ENCODE measurements around the gene TOM1. TPM values are rescaled to one million over a fixed set of nuclear protein-coding genes. Genes with fewer than 3 reads are reported as not detected.

TOM1 gene
- total and polyA plus RNA-seq, 2 of the 13 experiments (the other 11 are each of a cell fraction or from before 2014, with no cell fraction given) = 30.8 to 87.3 TPM

- TF ChIP-seq HOXA3 (CRISPR knock-in tag; IDR thresholded peaks at IDR 0.05) (0 out of 2 replicates have a peak, but pooled peaks have one; percentile 17), ZXDC (CRISPR knock-in tag; IDR thresholded peaks at IDR 0.05) (no peak), HDAC1 (CRISPR knock-in tag; IDR thresholded peaks at IDR 0.05) (0 out of 2 replicates have a peak, but pooled peaks have one; percentile 10), SRY (CRISPR knock-in tag; IDR thresholded peaks at IDR 0.05) (0 out of 2 replicates have a peak, but pooled peaks have one; percentile 50), GABPB1 (CRISPR knock-in tag; IDR thresholded peaks at IDR 0.05) (peak; percentile 37; the same call in 1 of the 2 replicates), IRF1 (CRISPR knock-in tag; IDR thresholded peaks at IDR 0.05; ENCODE audit: low read depth) (no peak), ZNF777 (CRISPR knock-in tag; IDR thresholded peaks at IDR 0.05) (peak; percentile 21; the same call in 1 of the 2 replicates), ZBTB43 (CRISPR knock-in tag; conservative IDR thresholded peaks at IDR 0.05) (no peak), POLR2AphosphoS2 (IDR thresholded peaks at IDR 0.05; ENCODE audit: low read depth, low read length) (no peak), ZNF30 (CRISPR knock-in tag; IDR thresholded peaks at IDR 0.05) (no peak), ZBTB25 (CRISPR knock-in tag; IDR thresholded peaks at IDR 0.05) (no peak), TEAD3 (CRISPR knock-in tag; optimal IDR thresholded peaks at IDR 0.05; ENCODE audit: borderline replicate concordance) (peak; percentile 8), SALL1 (CRISPR knock-in tag; IDR thresholded peaks at IDR 0.05) (0 out of 2 replicates have a peak, but pooled peaks have one; percentile 27), MEIS2 (CRISPR knock-in tag; IDR thresholded peaks at IDR 0.05) (no peak), TFAP4 (IDR thresholded peaks at IDR 0.05; ENCODE audit: borderline replicate concordance, low read depth) (peak; percentile 16; the same call in 1 of the 2 replicates), SMAD1 (CRISPR knock-in tag; IDR thresholded peaks at IDR 0.05; ENCODE audit: borderline replicate concordance, low read depth) (0 out of 2 replicates have a peak, but pooled peaks have one; percentile 57), ZNF343 (CRISPR knock-in tag; IDR thresholded peaks at IDR 0.05) (0 out of 2 replicates have a peak, but pooled peaks have one; percentile 28), RXRA (CRISPR knock-in tag; IDR thresholded peaks at IDR 0.05) (0 out of 2 replicates have a peak, but pooled peaks have one; percentile 16), ZNF792 (CRISPR knock-in tag; IDR thresholded peaks at IDR 0.05) (0 out of 2 replicates have a peak, but pooled peaks have one; percentile 29), SAP130 (CRISPR knock-in tag; IDR thresholded peaks at IDR 0.05; ENCODE audit: low read depth) (peak; percentile 30; the same call in 1 of the 2 replicates), WIZ (CRISPR knock-in tag; IDR thresholded peaks at IDR 0.05) (no peak)
Observed at GRCh38 chr22:35352214-35353111, 52.8 kb downstream of the TOM1 start (continued).
